Lower leg skin (tissue), 4 donors: Measurements from ENCODE around the gene CCDC158. TPM values are rescaled to one million over a fixed set of nuclear protein-coding genes. Genes with fewer than 3 reads are reported as not detected.

Source experiments
- DNase-seq, 2 donors: peaks; one replicate each; pipeline ENCODE4 v3.0.0-alpha.2; 2019; ENCODE audit warnings: low spot score in 2 of 2
- H3K4me3 ChIP-seq: fragments of 200-600 bp; sonication (generic); 2 replicates; pipeline ENCODE4 v1.5.1; 2017; ENCODE audit warnings: mild to moderate bottlenecking, low read depth; ENCODE audit not compliant: poor library complexity, severe bottlenecking
- CTCF ChIP-seq, 3 donors: fragments of 450-650 bp; IDR thresholded peaks; one replicate each; pipeline ENCODE4 v1.5.1; 2016; ENCODE audit warnings: antibody characterized with exemption in 3 of 3, mild to moderate bottlenecking in 3 of 3, moderate library complexity in 2 of 3
- POLR2A ChIP-seq, 2 donors: fragments of 450-650 bp; IDR thresholded peaks; one replicate each; pipeline ENCODE4 v1.6.1; 2016 to 2017; ENCODE audit warnings: antibody characterized with exemption in 2 of 2, mild to moderate bottlenecking in 1 of 2, moderate library complexity in 1 of 2
- WGBS, 2 donors: methylation state at CpG; one replicate each; pipeline ENCODE4 v1.1.5; 2018; 5-methylcytosine and 5-hydroxymethylcytosine counted together
- intact Hi-C: fragments of 100-400 bp; cut with DNase I; formaldehyde crosslinking; loops from one replicate; pipeline ENCODE4 v1.15.0; 2023; ENCODE audit warnings: low total_unique reads
- total RNA-seq, 4 donors: library from RNA; depleted of rRNA; stranded (reverse); fragments of >200 nt; gene quantifications; one replicate each; pipeline ENCODE4 v1.1.0, GENCODE V29; 2016

CCDC158 gene
- total RNA-seq, 4 donors from 2014 or later: 0.19 to 0.36 (median 0.22) TPM; not detected in 1

- DNase-seq: no peak
- no peak for TF ChIP-seq CTCF (IDR thresholded peaks at IDR 0.05)
- no peak for TF ChIP-seq POLR2A (IDR thresholded peaks at IDR 0.05)
- 68 to 73% methylated on average over 3 of the region's 3 CpGs for WGBS, 2 donors
- intact Hi-C loops: no loop called here
- H3K4me3 ChIP-seq: no peak overlapping the region
These were observed 86.1 kb downstream of the CCDC158 start for GRCh38 chr4:76334885-76335284.

DNA sequence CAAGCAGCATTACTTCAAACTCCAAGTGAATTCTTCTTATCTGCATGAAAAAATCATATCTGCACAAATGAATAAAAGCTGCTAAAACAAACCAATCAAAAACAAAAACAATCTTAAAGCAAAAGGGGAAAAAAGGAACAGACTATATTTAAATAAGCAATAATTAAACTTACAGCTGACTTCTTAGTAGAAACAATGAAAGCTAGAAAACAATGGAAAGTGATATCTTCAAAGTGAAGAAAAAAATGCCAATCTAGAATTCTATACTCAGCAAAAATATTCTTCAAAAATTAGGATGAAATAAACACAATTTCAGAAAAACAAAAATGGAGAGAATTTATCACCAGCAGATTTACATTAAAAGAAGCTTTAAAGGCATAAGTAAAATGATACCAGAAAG, 94.4 kb downstream of the CCDC158 start:
- no peak overlapping the region for H3K4me3 ChIP-seq
- intact Hi-C loops: no loop called here
- TF ChIP-seq CTCF (IDR thresholded peaks at IDR 0.05) (no peak), POLR2A (IDR thresholded peaks at IDR 0.05) (no peak)
- DNase-seq: no peak

- DNase-seq: no peak
- TF ChIP-seq CTCF (IDR thresholded peaks at IDR 0.05) (no peak), POLR2A (IDR thresholded peaks at IDR 0.05) (no peak)
- intact Hi-C loops: no loop called here
- no peak overlapping the region for H3K4me3 ChIP-seq
These were observed 95.9 kb downstream of the CCDC158 start for GRCh38 chr4:76325072-76325471.

- H3K4me3 ChIP-seq: no peak overlapping the region
- DNase-seq: no peak
- intact Hi-C loops: no loop called here
- TF ChIP-seq CTCF (IDR thresholded peaks at IDR 0.05) (no peak), POLR2A (IDR thresholded peaks at IDR 0.05) (no peak)
- WGBS, 2 donors: 65 to 69% methylated on average over 3 of the region's 3 CpGs
These were observed 98.7 kb downstream of the CCDC158 start for GRCh38 chr4:76322236-76322635.

DNA sequence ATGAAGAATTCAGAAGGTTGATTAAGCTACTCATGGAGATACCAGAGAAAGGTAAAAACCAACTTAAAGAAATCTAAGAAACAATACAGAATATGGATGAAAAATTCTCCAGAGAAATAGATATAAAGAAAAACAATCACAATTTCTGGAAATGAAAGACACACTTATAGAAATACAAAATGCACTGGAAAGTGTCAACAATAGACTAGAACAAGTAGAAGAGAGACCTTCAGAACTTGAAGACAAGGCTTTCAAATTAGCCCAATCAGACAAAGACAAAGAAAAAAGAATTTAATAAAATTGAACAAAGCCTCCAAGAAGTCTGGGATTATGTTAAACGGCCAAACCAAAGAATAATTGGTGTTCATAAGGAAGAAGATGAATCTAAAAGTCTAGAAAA, 104.8 kb downstream of the CCDC158 start:
- no peak overlapping the region for H3K4me3 ChIP-seq
- WGBS, 2 donors: 93 to 94% methylated on average over 1 of the region's 1 CpG

More for the DNA sequence above, 104.8 kb downstream of the CCDC158 start:
- DNase-seq: no peak
- intact Hi-C loops: no loop called here
- TF ChIP-seq POLR2A (IDR thresholded peaks at IDR 0.05): no peak
- TF ChIP-seq CTCF (IDR thresholded peaks at IDR 0.05): no peak
